ENCODE data around the gene RND2. TPM values are rescaled to one million over a fixed set of nuclear protein-coding genes. Genes with fewer than 3 reads are reported as not detected.

RND2 gene
- total RNA-seq, 1 donor, result 0.45 TPM

DNA sequence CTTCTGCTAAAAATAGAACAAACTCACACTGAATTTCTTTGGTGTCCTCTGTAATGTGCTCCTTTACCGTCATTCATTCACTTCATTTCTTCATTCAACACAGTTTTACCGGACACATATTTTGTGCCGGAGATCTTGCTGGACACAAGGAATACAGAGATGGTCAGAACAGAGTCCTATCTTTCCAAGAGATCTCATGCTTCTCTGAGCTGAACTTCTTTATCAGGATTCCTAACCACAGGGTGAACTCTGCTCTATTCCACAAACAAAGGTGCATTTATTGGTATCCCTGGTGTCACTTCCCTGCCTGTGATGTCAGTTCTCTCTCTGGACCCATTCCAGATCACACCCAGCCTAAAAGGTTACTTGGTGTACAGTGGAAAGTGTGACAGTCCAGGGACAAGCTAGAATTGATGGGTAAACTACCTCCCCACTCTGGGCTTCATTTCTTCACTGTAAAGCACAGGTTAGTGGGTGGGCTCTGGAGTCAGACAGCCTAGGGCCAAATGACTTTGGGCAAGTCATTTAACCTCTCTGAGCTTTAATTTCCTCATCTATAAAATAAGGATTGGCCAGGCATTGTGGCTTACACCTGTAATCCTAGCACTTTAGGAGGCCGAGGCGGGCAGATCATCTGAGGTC, 14.2 kb upstream of the RND2 start:
- no peak for TF ChIP-seq CTCF (IDR thresholded peaks at IDR 0.05; ENCODE audit: insufficient read depth, low read length)
- DNase-seq (ENCODE audit: low read depth), result no peak
- H3K4me3 ChIP-seq (ENCODE audit: low read depth, low read length), result no peak overlapping the region

DNA sequence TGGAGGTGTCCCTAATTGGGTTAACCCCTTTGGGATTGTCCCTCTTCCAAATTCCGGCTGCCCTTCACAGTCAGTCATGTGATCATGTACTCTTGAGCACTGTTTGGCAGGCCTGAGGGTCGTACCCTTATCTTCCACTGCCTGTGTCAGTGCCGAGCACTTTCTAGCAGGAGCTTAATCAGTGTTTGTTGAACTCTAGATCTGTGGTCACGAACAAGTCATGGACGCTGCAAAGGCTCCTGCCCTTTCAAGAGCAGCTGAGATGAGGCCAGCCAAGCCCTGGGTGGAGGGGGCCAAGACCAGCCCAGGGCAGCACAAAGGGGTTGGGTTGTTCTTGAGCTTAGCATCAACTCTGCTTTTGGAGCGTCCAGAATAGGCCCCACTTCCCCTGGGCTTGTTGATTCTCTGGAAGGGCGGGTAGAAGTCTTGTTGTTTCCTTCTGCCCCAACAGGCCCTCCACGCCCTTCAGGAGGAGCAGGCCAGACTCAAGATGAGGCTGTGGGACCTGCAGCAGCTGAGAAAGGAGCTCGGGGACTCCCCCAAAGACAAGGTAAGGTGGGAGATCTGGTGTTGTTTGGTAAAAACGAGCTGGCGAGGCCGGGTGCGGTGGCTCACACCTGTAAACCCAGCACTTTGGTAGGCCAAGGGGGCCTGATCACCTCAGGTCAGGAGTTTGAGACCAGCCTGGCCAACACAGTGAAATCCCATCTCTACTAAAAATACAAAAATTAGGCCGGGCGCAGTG, 13.1 kb upstream of the RND2 start:
- DNase-seq (ENCODE audit: low read depth), result peak; percentile 43
- no peak for TF ChIP-seq CTCF (IDR thresholded peaks at IDR 0.05; ENCODE audit: insufficient read depth, low read length)

GRCh38 chr17:43013296-43013695, 11.7 kb upstream of the RND2 start:
- no peak overlapping the region for H3K4me3 ChIP-seq (ENCODE audit: low read depth, low read length)
- no peak for TF ChIP-seq CTCF (IDR thresholded peaks at IDR 0.05; ENCODE audit: insufficient read depth, low read length)
- DNase-seq (ENCODE audit: low read depth), result no peak

More for the DNA sequence above, 13.1 kb upstream of the RND2 start:
- no peak overlapping the region for H3K4me3 ChIP-seq (ENCODE audit: low read depth, low read length)

DNA sequence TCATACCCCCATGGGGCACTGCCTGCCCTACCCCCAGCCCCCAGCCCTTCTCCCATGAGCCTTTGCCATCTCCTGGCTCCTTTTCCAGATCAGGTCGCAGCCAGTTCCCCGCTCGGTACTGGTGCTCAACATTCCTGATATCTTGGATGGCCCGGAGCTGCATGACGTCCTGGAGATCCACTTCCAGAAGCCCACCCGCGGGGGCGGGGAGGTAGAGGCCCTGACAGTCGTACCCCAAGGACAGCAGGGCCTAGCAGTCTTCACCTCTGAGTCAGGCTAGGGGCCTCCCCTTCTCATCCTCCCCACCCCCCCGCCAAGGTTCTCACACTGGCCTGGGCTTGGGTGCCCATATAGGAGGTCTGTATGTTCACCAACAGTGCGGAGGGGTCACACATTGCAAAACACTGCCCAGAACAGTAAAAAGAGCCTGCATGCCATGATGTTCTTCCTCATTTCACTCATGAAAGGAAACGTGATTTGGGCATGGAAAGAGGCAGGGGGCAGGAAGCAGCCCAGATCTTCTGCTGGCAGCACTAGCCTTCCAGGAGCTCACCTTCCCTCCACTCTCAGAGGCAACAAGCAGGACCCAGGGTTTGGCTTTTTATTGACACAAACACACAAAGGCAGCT, 10.9 kb upstream of the RND2 start:
- TF ChIP-seq CTCF (IDR thresholded peaks at IDR 0.05; ENCODE audit: insufficient read depth, low read length), result no peak
- no peak overlapping the region for H3K4me3 ChIP-seq (ENCODE audit: low read depth, low read length)
- peak; percentile 8 for DNase-seq (ENCODE audit: low read depth)

GRCh38 chr17:43014649-43015542, 10.1 kb upstream of the RND2 start:
- DNase-seq (ENCODE audit: low read depth), result peak; percentile 25
- no peak overlapping the region for H3K4me3 ChIP-seq (ENCODE audit: low read depth, low read length)
- TF ChIP-seq CTCF (IDR thresholded peaks at IDR 0.05; ENCODE audit: insufficient read depth, low read length), result no peak

- no peak overlapping the region for H3K4me3 ChIP-seq (ENCODE audit: low read depth, low read length)
- no peak for TF ChIP-seq CTCF (IDR thresholded peaks at IDR 0.05; ENCODE audit: insufficient read depth, low read length)
- DNase-seq (ENCODE audit: low read depth), result peak; percentile 30
These were observed 9.5 kb upstream of the RND2 start for GRCh38 chr17:43015579-43015978.
